Caki2 (cell line): ENCODE measurements around the gene IL12RB2. TPM values are rescaled to one million over a fixed set of nuclear protein-coding genes. Genes with fewer than 3 reads are reported as not detected.

Experiments used
- DNase-seq: peaks from one replicate; pipeline ENCODE4 v3.0.0-alpha.2; 2015; ENCODE audit warnings: low read depth
- in situ Hi-C: cut with HindIII; loops from 2 replicates; pipeline ENCODE4 v1.10.0; 2016; ENCODE audit warnings: low sequenced_read_pairs, low pct_unique_long_range_greater_than_20kb, mixed read lengths
- total RNA-seq: library from RNA; depleted of rRNA; stranded (reverse); fragments of >200 nt; shearing (Covaris generic); gene quantifications from 2 replicates; pipeline ENCODE4 v1.2.3, GENCODE V29; 2014; ENCODE audit warnings: low replicate concordance; rRNA removed

Gene IL12RB2
- total RNA-seq: not detected in 2 replicates

DNA sequence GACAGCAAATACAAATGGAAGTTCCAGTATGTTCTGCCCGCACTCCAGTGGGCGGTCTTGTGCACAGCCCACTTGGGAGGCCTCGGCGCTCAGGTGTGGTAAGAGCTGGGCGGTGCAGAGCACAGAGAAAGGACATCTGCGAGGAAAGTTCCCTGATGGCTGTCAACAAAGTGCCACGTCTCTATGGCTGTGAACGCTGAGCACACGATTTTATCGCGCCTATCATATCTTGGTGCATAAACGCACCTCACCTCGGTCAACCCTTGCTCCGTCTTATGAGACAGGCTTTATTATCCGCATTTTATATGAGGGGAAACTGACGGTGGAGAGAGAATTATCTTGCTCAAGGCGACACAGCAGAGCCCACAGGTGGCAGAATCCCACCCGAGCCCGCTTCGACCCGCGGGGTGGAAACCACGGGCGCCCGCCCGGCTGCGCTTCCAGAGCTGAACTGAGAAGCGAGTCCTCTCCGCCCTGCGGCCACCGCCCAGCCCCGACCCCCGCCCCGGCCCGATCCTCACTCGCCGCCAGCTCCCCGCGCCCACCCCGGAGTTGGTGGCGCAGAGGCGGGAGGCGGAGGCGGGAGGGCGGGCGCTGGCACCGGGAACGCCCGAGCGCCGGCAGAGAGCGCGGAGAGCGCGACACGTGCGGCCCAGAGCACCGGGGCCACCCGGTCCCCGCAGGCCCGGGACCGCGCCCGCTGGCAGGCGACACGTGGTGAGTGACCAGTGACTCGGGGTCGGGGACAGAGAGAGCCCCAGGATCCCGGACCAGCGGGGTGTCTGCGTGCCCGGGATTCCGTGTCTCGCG, at the start of gene IL12RB2:
TSS of gene IL12RB2 (plus strand) at position 623 of the 810 bp plus-strand sequence. CDS start 12,496 bp downstream, outside the sequence.
- in situ Hi-C loops: no loop called here
- DNase-seq: no peak

- DNase-seq: no peak
- in situ Hi-C loops: no loop called here
Measured at GRCh38 chr1:67261680-67262079, 46.0 kb upstream of the IL12RB2 start.

- in situ Hi-C loops: no loop called here
- no peak for DNase-seq
Measured at GRCh38 chr1:67262735-67263134, 44.9 kb upstream of the IL12RB2 start.

- in situ Hi-C loops: no loop called here
Measured at GRCh38 chr1:67264152-67264551, 43.5 kb upstream of the IL12RB2 start.

DNA sequence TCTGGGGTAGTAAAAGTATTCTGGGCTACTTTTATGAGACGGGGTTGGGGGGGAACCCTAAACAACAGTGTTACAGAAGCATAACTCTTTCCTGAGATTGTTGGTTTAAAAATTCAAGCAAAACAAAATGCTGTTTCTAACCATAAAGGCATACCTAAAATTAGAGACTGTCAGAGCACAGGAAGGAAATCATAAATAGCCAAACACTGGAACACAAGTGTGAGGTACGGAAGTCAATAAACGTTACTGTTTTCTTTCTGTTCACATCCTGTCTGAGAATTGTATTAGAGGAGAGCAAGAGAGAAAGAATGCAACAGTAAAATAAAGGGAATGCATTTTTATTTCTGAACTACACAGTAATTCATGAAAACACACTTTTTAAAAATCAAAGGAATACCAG, 42.8 kb upstream of the IL12RB2 start:
- in situ Hi-C loops: no loop called here
- DNase-seq: no peak

More at GRCh38 chr1:67264152-67264551, 43.5 kb upstream of the IL12RB2 start:
- DNase-seq: no peak

DNA sequence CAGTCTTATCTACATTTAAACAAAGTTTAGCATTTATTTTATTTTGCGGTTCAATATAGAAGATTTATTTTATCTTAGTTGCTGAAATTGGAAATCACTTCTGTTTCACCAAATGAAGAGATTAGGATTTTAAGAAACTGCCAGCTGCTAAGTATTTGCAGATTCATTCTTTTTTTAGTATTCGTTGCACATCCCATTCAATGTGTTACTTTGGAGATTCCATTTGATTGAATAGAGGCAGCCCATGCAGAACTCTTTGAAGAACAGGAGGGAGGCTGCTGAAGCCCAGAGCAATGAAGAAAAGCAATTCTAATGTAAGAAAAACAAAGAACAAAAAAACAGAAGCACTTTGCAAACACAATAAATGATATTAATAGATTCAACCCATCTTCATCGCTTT, 38.6 kb upstream of the IL12RB2 start:
- in situ Hi-C loops: no loop called here

DNA sequence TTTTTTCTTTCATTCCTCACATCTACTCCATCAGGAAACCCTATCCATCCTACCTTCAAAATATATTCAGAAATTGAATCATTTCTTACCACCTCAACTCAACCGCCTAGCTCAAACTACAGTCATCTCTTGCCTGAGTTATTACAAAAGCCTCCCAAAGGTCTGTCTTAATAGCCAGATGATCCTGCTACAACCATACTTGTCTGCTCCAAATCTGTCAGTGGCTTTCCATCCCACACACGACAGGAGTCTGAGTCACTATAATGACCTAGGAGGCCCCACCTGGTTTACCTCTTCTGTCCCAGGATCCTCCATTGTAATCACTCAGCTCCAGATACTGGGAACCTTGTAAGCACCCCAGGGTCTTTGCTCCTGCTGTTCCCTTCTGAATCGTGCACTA, 37.1 kb upstream of the IL12RB2 start:
- in situ Hi-C loops: no loop called here
- no peak for DNase-seq

More for the DNA sequence above, 38.6 kb upstream of the IL12RB2 start:
- no peak for DNase-seq

DNA sequence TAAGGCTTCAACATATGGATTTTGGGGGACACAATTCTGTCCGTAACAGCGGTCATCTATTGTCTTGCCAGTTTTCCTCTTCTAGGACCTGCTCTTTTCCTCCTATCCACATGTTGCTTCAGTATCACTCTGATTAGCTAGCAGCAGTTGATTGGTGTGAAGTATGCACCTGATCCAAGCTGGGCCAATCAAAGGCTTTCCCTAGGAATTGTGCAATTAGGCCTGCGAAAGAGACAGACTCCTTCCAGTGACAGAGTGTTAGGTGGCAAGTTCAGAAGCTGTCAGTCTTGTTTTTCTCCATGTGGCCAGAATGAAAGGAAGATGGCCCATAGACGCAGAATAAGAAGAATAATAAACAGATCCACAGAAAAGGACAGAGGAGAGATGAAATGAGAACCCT, 34.1 kb upstream of the IL12RB2 start:
- in situ Hi-C loops: no loop called here

DNA sequence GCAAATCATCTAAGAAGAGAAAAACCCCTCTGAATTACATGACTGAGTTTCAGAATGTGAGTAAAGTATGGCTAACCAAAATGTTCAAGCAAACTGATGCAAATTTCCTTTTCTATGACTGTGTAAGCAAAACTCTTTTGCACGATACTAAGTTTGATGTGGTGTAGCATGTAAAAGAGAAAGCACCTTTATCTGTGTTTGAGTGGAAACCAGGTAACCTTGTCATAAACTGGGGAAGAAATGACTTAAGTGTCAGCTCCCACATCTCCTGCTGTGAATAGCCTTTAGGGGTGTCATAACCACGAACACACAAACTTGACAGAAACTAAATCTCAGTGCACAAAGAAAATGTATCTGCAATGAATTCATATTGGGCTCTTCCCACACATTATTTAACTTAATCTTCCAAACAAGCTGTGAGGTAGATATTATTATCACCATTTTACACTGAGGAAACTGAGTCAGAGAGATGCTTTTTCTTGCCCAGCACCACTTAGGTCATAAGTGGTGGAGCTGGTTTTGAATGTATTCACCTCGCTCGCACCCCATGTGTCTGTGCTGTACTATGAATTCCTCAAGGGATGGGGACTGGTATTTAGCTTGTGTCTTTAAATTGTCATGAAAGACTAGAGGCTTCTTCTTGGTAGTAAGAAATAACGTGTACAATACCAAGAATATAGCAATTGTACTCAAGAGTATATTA, 32.9 kb upstream of the IL12RB2 start:
- DNase-seq: no peak
- in situ Hi-C loops: no loop called here

More for the DNA sequence above, 34.1 kb upstream of the IL12RB2 start:
- no peak for DNase-seq

- in situ Hi-C loops: no loop called here
- no peak for DNase-seq
Measured at GRCh38 chr1:67280696-67281095, 27.0 kb upstream of the IL12RB2 start.

- DNase-seq: no peak
Measured at GRCh38 chr1:67281244-67281643, 26.4 kb upstream of the IL12RB2 start.

DNA sequence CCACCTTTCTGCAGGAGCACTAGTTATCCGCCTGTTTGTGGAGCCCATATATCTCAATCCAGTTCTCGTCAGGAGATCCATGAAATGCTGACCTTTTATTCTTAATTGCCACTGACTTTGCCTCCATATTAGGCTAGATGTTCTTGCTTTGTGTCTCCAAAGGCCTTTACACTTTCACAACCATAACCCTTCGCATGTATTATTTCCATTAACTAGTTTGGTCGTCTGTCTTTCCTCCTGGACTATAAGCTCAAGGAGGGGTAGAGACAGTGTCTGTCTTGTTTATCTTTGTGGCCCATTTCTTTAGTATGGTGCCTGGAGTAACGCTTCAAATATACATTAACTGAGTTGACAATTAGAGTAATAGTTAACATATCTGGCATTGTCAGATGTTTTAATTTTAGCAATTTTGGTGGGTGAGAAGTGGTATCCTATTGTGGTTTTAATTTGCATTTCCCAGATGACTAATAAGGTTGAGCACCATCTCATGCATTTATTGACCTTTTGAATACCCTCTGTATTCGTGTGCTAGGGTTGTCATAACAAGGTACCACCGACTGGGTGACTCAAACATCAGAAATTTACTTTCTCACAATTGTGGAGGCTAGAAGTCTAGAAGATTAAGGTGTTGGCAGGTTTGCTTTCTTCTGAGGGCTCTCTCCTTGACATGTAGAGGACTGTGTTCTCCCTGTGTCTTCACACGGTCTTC, 21.7 kb upstream of the IL12RB2 start:
- DNase-seq: peak; percentile 6
- in situ Hi-C loops: no loop called here

More at GRCh38 chr1:67281244-67281643, 26.4 kb upstream of the IL12RB2 start:
- in situ Hi-C loops: no loop called here

DNA sequence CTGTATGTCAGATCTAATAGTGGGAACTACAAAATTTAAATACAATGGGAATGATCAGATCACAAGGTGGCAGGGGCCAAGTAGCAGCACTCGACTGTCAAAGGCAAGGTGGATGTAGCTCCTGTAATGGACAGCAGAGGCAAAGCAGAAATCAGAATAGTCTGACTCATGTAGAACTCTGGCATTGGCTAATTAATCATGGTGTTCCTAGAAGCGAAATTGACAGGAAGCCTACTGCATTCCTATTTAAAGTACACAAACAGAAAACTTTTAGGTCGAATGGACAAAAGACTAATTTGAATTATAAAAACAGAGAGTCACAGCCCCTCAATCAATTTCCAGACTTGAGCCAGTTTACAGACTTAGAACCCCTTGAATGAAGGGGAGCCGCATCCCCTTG, 17.4 kb upstream of the IL12RB2 start:
- DNase-seq: no peak
- in situ Hi-C loops: no loop called here

GRCh38 chr1:67294836-67295617, 12.6 kb upstream of the IL12RB2 start:
- no peak for DNase-seq
- in situ Hi-C loops: no loop called here

DNA sequence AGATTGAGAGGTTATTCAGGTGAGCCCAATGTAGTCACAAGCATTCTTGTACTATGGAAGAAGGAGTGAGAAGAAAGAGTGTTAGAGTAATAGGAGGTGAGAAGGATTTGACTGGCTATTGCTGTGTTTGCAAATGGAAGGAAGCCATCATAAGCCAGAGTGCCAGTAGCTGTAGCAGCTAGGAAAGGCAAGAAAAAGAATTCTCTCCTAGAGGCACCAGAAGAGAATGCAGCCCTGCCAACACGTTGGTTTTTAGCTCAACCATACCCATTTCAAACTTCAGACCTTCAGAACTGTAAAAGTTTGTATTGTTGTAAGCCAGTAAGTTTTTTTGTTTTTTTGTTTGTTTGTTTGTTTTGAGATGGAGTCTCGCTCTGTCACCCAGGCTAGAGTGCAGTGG, 8.9 kb upstream of the IL12RB2 start:
- in situ Hi-C loops: no loop called here
- DNase-seq: no peak

DNA sequence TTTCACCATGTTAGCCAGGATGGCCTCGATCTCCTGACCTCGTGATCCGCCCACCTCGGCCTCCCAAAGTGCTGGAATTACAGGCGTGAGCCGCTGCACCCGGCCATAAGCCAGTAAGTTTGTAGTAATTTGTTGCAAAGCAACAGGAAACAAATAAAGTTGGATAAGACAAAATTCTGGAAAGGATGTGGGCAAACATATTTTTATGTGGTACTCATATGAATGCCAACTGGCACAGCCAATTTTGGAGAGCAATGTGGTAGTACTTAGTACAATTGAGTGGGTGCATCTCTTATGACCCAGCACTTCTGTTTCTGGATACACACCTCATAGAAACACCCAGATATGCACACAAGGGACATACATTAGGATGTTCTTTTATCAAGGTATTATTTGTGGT, 8.4 kb upstream of the IL12RB2 start:
- no peak for DNase-seq
- in situ Hi-C loops: no loop called here

DNA sequence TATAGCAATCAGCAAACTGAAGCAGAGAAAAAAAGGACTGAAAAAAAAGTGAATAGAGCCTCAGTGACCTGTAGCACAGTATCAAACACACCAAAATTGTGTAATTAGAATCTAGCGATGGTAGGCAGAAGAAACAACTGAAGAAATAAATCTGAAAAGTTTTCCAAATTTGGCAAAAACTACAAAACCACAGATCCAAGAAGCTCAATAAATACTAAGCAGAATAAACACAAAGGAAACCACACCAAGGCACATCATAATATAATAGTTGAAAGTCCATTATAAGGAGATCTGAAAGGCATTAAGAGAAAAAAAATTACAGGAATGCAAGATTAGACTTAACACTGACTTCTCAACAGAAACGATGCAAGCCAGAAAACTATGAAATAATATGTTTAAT, 7.1 kb upstream of the IL12RB2 start:
- in situ Hi-C loops: no loop called here
- no peak for DNase-seq

GRCh38 chr1:67304023-67304422, 3.6 kb upstream of the IL12RB2 start:
- in situ Hi-C loops: no loop called here
- no peak for DNase-seq
